HG03097 (cell line): ENCODE results near the gene NELFE.
"Not testable (repeated sequence)": the region's sequence is repeated elsewhere in the genome, so short reads cannot be mapped to it uniquely, and the experiment has no call there.

Source experiments
- ATAC-seq: cut with Tn5 transposase; IDR thresholded peaks from one replicate; pipeline ENCODE4 v1.9.1; 2021; ENCODE audit not compliant: unreplicated experiment, low FRiP score

The NELFE gene, protein sequence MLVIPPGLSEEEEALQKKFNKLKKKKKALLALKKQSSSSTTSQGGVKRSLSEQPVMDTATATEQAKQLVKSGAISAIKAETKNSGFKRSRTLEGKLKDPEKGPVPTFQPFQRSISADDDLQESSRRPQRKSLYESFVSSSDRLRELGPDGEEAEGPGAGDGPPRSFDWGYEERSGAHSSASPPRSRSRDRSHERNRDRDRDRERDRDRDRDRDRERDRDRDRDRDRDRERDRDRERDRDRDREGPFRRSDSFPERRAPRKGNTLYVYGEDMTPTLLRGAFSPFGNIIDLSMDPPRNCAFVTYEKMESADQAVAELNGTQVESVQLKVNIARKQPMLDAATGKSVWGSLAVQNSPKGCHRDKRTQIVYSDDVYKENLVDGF

DNA sequence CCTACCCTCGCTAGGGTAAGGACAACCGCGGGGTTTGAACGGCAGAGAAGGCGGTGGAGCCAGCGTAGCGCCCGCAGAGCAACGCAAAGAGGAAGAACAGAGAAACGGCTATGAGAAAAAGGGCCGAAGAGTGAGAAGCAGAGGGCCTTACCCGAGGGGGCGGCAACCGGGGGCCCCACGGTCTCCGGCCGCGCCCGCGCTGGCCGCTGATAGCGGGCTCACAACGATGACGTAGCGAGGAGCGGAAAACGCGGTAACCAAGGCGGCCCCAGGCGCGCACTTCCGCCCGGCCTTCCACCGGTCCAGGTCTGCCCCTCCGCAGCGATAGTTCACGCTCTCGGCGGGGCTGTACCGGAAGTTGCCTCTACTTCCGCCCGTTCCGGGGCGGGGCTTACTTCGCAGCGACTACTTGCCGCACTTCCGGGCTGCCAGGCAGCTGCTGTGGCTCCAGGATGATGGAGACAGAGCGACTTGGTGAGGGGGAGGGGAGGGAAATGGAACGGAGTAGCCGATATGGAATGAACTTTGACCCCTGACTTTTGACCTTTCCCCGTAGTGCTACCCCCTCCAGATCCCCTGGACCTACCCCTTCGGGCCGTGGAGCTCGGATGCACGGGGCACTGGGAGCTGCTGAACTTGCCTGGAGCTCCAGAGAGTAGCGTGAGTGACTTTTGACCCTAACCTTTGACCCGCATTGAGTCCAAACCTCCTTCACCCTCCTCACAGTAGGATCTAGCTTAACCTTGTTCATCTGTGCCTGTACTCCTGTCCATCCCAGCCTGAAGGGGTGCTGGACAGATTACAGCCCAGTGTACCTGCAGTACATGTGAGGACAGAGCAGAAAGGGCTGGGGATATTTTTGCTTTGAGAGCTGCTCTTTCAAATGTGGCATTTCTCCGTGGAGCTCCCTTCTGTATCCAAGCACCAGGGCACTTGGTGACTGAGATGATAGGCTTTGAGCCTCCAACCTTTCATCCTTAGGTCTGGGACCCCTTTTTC, at the start of gene NELFE, which contains the start of gene SKIC2:
TSS of gene NELFE (minus strand) at position 231 of the 999 bp plus-strand sequence. CDS start 525 bp downstream, outside the sequence.
TSS of gene SKIC2 (plus strand) at position 435 of the 999 bp plus-strand sequence. CDS start at position 453, 18 bp downstream.
- ATAC-seq: peak; percentile 86

DNA sequence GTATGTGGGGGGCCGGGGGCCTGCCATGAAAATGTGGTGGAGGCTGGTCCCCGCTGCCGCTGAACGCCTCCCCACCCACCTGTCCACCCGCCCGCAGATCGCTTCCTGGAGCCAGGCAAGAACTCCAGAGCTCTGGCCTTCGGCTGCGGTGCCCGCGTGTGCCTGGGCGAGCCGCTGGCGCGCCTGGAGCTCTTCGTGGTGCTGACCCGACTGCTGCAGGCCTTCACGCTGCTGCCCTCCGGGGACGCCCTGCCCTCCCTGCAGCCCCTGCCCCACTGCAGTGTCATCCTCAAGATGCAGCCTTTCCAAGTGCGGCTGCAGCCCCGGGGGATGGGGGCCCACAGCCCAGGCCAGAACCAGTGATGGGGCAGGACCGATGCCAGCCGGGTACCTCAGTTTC, 49.3 kb upstream of the NELFE start:
- not testable (repeated sequence) for ATAC-seq

DNA sequence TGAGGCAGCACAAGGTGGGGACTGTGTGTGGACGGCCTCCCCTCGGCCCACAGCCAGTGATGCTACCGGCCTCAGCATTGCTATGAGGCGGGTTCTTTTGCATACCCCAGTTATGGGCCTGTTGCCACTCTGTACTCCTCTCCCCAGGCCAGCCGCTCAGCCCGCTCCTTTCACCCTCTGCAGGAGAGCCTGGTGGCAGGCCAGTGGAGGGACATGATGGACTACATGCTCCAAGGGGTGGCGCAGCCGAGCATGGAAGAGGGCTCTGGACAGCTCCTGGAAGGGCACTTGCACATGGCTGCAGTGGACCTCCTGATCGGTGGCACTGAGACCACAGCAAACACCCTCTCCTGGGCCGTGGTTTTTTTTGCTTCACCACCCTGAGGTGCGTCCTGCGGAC, 48.3 kb upstream of the NELFE start:
- not testable (repeated sequence) for ATAC-seq

DNA sequence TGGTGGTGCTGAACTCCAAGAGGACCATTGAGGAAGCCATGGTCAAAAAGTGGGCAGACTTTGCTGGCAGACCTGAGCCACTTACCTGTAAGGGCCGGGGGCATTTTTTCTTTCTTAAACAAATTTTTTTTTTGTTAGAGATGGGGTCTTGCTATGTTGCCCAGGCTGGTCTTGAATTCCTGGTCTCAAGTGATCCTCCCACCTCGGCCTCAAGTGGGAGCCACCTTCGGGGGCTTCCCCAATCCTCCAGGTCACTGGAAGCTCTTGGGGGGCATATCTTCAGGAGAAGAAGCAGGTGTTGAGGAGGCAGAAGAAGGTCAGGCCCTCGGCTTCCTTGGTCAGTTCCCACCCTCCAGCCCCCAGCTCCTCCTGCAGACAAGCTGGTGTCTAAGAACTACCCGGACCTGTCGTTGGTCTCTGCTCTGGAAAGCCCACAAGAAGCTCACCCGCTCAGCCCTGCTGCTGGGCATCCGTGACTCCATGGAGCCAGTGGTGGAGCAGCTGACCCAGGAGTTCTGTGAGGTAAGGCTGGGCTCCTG, 47.3 kb upstream of the NELFE start:
- ATAC-seq: not testable (repeated sequence)

DNA sequence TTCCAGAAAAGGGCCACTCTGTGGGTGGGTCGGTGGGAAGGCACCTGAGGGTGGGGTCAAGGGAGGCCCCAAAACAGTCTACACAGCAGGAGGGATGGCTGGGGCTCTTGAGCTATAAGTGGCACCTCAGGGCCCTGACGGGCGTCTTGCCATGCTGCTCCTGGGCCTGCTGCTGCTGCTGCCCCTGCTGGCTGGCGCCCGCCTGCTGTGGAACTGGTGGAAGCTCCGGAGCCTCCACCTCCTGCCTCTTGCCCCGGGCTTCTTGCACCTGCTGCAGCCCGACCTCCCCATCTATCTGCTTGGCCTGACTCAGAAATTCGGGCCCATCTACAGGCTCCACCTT, 46.7 kb upstream of the NELFE start:
- not testable (repeated sequence) for ATAC-seq

DNA sequence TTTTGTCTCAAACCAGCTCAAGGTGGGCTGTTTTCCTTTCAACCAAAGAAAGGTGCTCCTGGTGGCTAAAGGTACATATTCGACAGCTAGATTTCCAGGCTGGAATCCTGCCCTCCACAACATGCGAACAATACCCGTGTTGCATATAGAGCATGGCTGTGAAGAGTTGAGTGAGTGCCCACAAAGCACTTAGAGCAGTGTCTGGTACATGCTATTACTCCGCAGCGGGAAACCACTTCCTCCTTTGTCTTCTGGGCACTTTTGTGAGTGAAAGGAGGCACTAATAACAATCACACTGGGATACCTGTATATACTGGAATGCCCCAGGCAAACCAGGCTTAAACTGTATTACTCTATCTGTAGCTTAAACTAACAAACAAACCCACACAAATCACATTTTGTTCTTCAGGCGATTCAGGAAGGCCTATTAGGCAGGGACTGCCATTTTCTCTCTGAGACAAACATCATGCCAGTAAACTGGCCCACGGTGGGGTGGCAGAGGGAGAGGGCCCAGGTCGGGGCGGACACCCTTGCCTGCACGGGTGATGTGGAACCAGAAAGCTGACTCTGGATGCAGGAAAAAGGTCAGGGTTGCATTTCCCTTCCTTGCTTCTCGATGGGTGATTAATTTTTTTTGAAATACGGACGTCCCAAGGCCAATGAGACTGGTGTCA, 46.2 kb upstream of the NELFE start:
- ATAC-seq: not testable (repeated sequence)

DNA sequence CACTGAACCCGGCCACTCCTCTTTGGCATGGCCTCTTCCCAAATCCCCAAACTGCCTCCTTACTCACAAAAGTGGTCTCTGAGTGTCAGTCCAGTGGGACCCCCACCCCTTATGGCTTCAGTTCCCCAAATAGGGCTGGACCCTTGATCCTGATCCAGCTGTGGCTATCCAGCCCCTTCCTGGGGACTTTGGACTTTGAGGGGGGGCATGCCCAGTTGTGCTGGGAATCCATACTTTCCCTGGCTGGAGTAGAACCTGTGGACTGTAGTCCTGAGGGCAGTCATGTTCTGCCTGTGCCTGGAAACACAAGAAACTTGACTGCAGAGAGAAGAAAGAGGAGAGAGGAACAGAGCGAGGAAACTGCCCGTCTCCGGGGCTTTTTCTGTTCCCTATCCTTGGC, 45.6 kb upstream of the NELFE start:
- ATAC-seq: not testable (repeated sequence)

DNA sequence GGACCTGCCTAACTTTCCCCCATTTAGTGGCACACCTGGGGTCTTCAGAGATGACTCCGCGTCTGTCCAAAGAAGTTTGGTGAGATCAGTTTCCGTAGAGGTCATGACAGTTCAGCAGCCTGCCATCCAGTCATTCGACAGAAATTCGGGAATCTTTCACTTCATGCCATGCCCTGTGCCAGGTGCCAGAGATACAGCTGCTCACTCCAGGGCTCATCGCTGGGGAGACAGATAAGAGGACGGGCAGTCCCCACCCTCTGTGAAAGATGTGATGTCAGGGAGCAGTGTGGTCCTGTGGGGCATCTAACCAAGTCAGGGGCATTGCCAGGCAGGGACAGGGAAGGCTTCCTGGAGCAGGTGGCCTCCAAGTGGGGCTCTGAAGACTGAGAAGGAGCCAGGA, 44.5 kb upstream of the NELFE start:
- ATAC-seq: not testable (repeated sequence)

DNA sequence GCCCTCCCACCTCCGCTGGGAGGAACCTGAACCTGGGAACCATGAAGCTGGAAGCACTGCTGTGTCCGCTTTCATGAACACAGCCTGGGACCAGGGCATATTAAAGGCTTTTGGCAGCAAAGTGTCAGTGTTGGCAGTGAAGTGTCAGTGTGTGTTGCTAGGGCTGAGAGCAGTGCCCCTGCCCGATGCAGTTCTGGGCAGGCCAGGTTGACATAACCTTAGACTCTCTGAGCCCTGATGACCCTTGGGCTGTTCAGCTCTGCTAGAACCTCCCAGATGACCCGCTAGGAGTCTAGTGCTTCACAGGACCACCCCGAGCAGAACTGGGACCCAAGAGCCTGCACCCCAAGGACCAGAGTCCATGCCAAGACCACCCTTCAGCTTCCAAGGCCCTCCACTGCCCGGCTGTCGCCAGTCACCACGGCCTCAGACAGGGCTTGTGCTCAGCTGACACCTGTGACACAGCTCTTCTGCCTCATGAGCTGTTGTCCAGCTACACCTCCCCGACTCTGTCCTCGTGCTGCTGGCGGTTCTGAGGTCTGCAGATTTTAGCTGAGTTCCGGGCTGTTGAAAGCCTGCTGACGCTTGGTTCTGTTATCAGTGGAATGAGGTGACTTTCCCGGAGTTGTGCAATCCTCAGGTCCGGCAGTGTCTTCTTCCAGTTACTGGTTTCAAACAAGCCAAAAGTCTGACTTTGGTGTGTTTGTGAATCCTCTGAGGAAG, 43.9 kb upstream of the NELFE start:
- ATAC-seq: not testable (repeated sequence)

DNA sequence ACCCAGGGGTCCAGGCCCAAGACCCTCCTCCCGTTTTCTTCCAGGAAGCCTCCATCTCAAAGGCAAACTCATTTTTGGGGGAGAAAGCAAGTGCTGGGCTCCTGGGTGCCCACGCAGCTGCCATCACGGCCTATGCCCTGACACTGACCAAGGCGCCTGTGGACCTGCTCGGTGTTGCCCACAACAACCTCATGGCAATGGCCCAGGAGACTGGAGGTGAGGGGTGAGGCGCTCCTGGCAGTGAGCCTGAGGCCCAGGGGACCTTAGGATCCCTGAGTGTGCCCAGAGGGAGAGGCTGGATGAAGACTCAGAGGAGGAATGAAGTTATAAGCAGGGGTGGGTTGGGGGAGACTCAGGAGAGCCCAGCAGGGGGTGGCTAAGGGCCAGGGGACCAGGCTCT, 37.6 kb upstream of the NELFE start:
- not testable (repeated sequence) for ATAC-seq

DNA sequence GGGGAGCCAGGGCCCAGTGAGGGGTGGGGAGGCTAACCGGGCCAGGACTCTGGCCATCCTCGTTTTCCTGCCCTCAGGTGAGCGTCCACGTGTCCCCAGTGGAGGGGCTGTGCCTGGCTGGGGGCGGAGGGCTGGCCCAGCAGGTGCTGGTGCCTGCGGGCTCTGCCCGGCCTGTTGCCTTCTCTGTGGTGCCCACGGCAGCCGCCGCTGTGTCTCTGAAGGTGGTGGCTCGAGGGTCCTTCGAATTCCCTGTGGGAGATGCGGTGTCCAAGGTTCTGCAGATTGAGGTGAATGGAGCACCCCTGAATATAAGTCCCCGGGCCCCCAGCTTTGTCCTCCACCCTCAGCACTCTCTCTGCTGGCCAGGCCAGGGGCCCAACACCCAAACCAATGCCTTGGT, 35.6 kb upstream of the NELFE start:
- ATAC-seq: not testable (repeated sequence)

DNA sequence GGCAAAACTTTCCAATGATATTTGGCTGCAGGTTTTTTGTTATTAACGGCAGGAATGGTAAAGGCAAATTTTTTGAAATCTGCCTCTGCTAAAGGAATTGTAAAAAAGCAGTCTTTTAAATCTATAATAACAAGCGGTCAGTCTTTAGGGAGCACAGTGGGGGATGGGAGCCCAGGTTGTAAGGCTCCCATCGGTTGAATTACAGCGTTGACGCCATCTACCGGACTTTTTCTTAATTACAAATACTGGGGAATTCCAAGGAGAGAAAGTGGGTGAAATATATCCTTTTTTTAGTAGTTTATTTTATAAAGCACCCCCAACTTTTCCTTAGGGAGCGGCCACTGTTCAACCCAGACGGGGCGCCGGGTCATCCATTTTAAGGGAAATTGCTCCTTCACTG, 30.6 kb upstream of the NELFE start:
- not testable (repeated sequence) for ATAC-seq

DNA sequence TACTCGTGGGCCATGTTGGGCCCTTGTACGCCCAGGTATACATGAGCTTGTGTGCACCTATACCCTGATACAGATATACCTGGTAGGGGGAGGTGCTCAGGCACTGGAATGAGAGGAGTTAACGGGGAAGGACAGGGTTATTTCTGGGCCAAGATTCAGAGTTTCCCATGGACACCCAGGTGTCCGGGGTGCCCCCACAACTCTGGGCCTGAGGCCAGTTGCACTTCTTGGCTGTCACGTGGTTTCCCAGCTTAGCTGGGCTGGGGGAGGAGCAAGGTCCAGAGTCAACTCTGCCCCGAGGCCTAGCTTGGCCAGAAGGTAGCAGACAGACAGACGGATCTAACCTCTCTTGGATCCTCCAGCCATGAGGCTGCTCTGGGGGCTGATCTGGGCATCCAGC, 23.0 kb upstream of the NELFE start, which contains the start of gene C4A:
TSS of gene C4A (plus strand) at position 314 of the 400 bp plus-strand sequence. CDS start at position 365, 51 bp downstream.
- not testable (repeated sequence) for ATAC-seq

DNA sequence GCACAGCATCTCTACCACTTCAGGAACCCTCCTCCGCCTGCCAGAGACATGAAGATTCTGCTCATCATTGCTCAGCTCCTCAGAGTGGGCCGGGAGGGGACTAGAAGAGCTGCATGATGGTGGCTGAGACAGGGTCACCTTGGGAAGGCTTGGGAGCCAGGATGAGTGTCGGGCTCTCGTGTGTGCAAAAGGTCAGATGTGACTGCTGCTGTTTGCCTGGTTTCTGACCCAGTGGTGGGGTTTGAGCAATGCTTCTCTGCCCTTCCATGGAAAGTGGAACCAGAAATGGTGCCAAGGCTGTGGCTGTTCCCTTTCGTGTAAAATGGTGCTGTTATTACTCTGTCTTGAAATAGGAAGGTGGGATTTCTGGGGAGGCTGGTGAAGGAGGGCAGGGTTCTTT, 22.2 kb upstream of the NELFE start:
- not testable (repeated sequence) for ATAC-seq

DNA sequence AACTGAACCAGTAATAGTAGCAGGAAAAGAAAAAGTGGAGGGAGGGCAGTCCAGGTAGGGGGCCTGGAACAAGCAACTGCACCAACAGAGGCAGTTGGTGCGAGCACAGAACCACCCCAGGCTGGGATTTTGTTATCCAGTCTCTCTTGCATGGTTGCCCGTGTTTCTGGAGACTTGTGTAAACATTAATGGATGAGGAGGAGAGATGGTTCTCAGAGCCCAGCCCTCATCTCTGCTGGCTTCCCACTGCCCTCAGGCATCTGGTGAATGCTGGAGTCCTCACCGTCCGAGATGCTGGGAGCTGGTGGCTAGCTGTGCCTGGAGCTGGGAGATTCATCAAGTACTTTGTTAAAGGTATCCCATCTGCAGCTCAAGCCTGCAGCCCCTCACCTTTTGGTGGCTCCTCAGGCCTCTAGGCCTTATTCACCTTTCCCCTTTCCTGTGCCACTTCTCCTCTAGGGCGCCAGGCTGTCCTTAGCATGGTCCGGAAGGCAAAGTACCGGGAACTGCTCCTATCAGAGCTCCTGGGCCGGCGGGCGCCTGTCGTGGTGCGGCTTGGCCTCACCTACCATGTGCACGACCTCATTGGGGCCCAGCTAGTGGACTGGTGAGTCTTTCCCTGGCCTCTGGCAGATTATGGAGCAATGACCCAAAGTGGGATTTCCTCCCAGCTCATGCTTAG, 21.6 kb upstream of the NELFE start:
- ATAC-seq: not testable (repeated sequence)

DNA sequence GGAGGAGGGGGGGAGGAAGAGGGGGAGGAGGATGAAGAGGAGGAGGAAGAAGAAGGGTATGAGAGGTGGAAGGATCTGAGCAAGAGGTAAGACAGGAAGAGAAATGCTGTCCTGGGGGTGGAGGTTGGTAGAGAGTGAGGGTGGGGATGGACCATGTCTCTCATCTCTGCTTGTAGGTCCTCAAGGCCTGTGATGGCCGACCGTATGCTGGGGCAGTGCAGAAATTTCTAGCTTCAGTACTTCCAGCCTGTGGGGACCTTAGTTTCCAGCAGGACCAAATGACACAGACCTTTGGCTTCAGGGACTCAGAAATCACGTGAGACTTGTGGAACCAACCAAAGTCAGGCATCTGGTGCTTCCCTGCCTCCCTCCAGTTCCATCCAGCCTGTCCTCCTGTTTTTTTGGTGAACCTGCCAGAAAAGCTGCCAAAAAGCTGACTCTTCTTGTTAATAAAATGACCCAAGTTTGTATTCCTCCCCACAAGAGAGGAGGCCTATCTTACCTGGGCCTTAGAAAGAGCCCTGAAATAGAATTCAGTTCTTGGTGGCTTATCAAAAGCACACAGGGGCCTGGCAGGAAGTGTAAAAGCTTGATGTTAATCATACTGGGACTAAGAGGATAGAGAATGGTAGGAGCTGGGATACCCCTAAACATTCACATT, 20.6 kb upstream of the NELFE start:
- ATAC-seq: no peak

DNA sequence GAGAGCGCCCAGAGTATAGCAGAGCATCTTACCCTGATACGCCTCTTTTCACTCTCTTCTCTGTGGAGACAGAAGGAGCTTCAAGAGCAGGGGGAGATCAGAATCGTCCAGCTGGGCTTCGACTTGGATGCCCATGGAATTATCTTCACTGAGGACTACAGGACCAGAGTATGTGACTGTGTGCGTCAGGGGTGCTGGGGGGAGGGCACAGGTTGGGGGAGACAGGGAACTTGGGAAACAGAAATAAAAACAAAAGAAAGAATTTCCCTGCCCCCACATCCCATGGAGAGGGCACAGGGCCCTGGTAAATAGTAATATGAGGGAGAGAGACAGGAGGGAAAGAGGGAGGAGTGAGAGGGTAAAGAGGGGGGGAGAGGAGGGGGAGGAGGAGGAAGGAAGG, 20.1 kb upstream of the NELFE start:
- no peak for ATAC-seq

DNA sequence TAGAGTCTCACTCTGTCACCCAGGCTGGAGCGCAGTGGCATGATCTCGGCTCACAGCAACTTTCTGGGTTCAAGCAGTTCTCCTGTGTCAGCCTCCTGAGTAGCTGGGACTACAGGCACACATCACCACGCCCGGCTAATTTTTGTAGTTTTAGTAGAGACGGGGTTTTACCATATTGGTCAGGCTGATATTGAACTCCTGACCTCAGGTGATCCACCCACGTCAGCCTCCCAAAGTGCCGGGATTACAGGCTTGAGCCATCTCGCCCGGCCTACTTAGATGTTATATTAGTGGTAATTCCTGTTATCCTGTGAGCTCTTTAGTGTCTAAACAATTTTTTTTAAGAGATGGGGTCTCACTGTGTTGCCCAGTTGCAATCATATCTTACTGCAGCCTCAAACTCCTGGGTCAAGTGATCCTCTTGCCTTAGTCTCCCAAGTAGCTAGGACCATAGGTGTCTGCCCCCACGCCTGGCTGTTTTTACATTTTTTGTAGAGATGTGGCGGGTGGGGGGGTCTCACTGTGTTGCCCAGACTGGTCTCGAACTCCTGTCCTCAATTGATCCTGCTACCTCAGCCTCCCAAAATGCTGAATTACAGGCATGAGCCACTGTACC, 19.2 kb upstream of the NELFE start:
- no peak for ATAC-seq
